Measurements from ENCODE around the gene TSPAN4. TPM values are rescaled to one million over a fixed set of nuclear protein-coding genes. Genes with fewer than 3 reads are reported as not detected.

The TSPAN4 gene
- total and polyA plus RNA-seq, 4 donors = 16.5 to 38.1 (median 30.4) TPM

DNA sequence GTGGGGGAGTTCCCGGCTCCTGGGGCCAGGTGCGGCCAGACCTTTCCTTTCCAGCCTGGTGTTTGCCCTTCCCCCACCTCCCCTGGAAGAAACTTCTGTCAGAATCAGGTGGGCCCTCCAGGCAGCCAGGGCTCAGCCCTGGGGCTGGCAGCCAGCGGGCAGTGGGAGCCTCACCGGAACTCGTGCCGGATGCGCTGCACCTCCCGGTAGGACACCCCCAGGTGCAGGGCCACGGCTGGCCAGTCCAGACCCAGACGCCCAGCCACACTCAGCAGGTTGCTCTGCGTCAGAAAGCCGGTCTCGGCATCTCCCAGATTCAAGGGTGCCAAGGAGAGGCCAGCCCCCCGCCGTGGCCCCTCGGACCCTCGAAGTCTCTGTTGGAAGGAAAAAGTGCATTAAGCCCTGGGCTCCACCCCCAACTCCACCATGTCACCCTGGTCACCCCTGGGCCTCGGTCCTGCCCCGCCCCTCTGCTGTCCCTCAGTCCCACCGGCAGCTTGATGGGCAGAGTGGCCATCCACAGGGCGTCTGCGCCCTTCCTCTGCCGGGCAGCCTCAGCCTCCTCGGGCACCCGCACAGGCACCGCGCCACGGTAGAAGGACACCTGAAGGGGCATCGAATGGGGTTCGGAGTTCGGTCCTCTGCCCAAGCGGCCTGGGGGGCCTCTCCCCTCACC is 42.9 kb upstream of the TSPAN4 start (continued):
- TF ChIP-seq HNF4G (IDR thresholded peaks at IDR 0.05) (no peak), JUND (IDR thresholded peaks at IDR 0.05) (no peak), HNF4A (conservative IDR thresholded peaks at IDR 0.05) (no peak), YY1 (IDR thresholded peaks at IDR 0.05) (no peak)
- TF ChIP-seq, protein P1, sequence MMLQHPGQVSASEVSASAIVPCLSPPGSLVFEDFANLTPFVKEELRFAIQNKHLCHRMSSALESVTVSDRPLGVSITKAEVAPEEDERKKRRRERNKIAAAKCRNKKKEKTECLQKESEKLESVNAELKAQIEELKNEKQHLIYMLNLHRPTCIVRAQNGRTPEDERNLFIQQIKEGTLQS (IDR thresholded peaks at IDR 0.05) = no peak
- TF ChIP-seq, protein P2, sequence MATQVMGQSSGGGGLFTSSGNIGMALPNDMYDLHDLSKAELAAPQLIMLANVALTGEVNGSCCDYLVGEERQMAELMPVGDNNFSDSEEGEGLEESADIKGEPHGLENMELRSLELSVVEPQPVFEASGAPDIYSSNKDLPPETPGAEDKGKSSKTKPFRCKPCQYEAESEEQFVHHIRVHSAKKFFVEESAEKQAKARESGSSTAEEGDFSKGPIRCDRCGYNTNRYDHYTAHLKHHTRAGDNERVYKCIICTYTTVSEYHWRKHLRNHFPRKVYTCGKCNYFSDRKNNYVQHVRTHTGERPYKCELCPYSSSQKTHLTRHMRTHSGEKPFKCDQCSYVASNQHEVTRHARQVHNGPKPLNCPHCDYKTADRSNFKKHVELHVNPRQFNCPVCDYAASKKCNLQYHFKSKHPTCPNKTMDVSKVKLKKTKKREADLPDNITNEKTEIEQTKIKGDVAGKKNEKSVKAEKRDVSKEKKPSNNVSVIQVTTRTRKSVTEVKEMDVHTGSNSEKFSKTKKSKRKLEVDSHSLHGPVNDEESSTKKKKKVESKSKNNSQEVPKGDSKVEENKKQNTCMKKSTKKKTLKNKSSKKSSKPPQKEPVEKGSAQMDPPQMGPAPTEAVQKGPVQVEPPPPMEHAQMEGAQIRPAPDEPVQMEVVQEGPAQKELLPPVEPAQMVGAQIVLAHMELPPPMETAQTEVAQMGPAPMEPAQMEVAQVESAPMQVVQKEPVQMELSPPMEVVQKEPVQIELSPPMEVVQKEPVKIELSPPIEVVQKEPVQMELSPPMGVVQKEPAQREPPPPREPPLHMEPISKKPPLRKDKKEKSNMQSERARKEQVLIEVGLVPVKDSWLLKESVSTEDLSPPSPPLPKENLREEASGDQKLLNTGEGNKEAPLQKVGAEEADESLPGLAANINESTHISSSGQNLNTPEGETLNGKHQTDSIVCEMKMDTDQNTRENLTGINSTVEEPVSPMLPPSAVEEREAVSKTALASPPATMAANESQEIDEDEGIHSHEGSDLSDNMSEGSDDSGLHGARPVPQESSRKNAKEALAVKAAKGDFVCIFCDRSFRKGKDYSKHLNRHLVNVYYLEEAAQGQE (IDR thresholded peaks at IDR 0.05) = no peak

GRCh38 chr11:800473-800872 is 42.2 kb upstream of the TSPAN4 start:
- Histone ChIP-seq H3K9me3 (ENCODE audit: control insufficient read depth in 4 of 4, low read length in 3 of 4) (no peaks in the 10 kb centered on the region), H3K9ac (ENCODE audit: low read depth in 1 of 2, low read length in 2 of 2) (no peak overlapping the region), H3K27ac (ENCODE audit: low read depth in 1 of 2, low read length in 2 of 2) (no peak overlapping the region), H3K27me3 (ENCODE audit: control insufficient read depth in 4 of 4, insufficient read depth in 4 of 4, low read length in 3 of 4) (no peaks in the 10 kb centered on the region), H3K36me3 (ENCODE audit: control insufficient read depth in 4 of 4, insufficient read depth in 3 of 4, low read depth in 1 of 4, low read length in 3 of 4) (peaks cover 0 to 5% (median 1%) of the 10 kb centered on the region in 4 donors), H3K4me1 (ENCODE audit: control insufficient read depth in 4 of 4, insufficient read depth in 4 of 4, low read length in 3 of 4) (peaks cover 17 to 38% (median 29%) of the 10 kb centered on the region in 4 donors), H3K4me3 (ENCODE audit: low read depth in 1 of 3, low read length in 3 of 3) (no peak overlapping the region)
- TF ChIP-seq, protein P2 (IDR thresholded peaks at IDR 0.05) = no peak
- no peak for TF ChIP-seq RAD21 (IDR thresholded peaks at IDR 0.05)
- TF ChIP-seq, protein P3, sequence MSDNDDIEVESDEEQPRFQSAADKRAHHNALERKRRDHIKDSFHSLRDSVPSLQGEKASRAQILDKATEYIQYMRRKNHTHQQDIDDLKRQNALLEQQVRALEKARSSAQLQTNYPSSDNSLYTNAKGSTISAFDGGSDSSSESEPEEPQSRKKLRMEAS (IDR thresholded peaks at IDR 0.05) = no peak
- TF ChIP-seq, protein P4, sequence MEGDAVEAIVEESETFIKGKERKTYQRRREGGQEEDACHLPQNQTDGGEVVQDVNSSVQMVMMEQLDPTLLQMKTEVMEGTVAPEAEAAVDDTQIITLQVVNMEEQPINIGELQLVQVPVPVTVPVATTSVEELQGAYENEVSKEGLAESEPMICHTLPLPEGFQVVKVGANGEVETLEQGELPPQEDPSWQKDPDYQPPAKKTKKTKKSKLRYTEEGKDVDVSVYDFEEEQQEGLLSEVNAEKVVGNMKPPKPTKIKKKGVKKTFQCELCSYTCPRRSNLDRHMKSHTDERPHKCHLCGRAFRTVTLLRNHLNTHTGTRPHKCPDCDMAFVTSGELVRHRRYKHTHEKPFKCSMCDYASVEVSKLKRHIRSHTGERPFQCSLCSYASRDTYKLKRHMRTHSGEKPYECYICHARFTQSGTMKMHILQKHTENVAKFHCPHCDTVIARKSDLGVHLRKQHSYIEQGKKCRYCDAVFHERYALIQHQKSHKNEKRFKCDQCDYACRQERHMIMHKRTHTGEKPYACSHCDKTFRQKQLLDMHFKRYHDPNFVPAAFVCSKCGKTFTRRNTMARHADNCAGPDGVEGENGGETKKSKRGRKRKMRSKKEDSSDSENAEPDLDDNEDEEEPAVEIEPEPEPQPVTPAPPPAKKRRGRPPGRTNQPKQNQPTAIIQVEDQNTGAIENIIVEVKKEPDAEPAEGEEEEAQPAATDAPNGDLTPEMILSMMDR (IDR thresholded peaks at IDR 0.05; ENCODE audit: low read depth, low read length, missing input control) = no peak
- no peak for TF ChIP-seq SP1 (IDR thresholded peaks at IDR 0.05)
- no peak for TF ChIP-seq JUND (IDR thresholded peaks at IDR 0.05)
- no peak for TF ChIP-seq FOXA2 (IDR thresholded peaks at IDR 0.05)
- no peak for TF ChIP-seq RXRA (IDR thresholded peaks at IDR 0.05)
- TF ChIP-seq GABPA (IDR thresholded peaks at IDR 0.05 in 1 of 2, conservative IDR thresholded peaks at IDR 0.05 in 1 of 2) = no peak
- TF ChIP-seq EGR1 (IDR thresholded peaks at IDR 0.05; ENCODE audit: low read depth in 2 of 2) = no peak
- no peak for TF ChIP-seq HNF4A (conservative IDR thresholded peaks at IDR 0.05)
- no peak for TF ChIP-seq FOXA1 (IDR thresholded peaks at IDR 0.05)
- TF ChIP-seq, protein P1 (IDR thresholded peaks at IDR 0.05) = no peak
- TF ChIP-seq, protein P5, sequence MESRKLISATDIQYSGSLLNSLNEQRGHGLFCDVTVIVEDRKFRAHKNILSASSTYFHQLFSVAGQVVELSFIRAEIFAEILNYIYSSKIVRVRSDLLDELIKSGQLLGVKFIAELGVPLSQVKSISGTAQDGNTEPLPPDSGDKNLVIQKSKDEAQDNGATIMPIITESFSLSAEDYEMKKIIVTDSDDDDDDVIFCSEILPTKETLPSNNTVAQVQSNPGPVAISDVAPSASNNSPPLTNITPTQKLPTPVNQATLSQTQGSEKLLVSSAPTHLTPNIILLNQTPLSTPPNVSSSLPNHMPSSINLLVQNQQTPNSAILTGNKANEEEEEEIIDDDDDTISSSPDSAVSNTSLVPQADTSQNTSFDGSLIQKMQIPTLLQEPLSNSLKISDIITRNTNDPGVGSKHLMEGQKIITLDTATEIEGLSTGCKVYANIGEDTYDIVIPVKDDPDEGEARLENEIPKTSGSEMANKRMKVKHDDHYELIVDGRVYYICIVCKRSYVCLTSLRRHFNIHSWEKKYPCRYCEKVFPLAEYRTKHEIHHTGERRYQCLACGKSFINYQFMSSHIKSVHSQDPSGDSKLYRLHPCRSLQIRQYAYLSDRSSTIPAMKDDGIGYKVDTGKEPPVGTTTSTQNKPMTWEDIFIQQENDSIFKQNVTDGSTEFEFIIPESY (IDR thresholded peaks at IDR 0.05) = no peak
- TF ChIP-seq TAF1 (conservative IDR thresholded peaks at IDR 0.05) = no peak
- TF ChIP-seq YY1 (IDR thresholded peaks at IDR 0.05) = no peak
- TF ChIP-seq HNF4G (IDR thresholded peaks at IDR 0.05) = no peak
- TF ChIP-seq NR2F2 (IDR thresholded peaks at IDR 0.05) = no peak
- no peak for DNase-seq (ENCODE audit: low spot score)
- 97% methylated on average over 30 of the region's 30 CpGs for WGBS
